Lower leg skin (tissue), 3 donors: ENCODE measurements around the gene TGFBI.

Experiments used
- POLR2A ChIP-seq, 2 donors: fragments of 450-650 bp; IDR thresholded peaks; one replicate each; pipeline ENCODE4 v1.6.1; 2016 to 2017; ENCODE audit warnings: antibody characterized with exemption in 2 of 2, mild to moderate bottlenecking in 1 of 2, moderate library complexity in 1 of 2
- TF ChIP-seq, protein P1 (sequence below), 3 donors: fragments of 450-650 bp; IDR thresholded peaks; one replicate each; pipeline ENCODE4 v1.5.1; 2016; ENCODE audit warnings: antibody characterized with exemption in 3 of 3, mild to moderate bottlenecking in 3 of 3, moderate library complexity in 2 of 3

DNA sequence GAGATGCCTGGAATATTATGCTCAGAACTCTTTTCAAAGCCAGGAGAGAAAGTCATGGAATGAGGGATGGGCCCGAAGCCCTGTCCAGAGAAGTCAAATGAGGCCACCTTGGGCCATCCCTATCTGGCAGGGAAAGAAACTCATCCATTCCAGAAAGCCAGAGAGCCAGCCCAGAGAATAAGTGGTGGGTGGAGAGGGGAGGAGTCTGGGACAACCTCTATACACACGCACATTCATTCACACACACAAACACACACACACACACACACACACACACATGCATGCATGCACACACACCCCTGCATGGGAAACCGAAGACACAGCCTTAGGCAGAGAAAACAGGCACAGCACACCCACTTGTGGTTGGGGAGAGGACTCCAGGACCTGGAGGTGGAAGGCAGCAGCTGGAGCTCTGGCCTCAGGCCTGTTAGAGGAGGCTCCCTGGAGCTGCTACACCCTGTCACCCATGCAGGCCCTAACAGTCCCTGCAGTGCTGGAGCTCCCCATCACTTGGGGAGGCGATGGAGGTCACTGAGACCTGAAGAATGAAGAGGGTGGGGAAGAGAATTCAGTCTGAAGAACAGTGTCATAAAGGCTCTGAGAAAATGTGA lies 38.0 kb downstream of the TGFBI start:
- TF ChIP-seq, protein P1, sequence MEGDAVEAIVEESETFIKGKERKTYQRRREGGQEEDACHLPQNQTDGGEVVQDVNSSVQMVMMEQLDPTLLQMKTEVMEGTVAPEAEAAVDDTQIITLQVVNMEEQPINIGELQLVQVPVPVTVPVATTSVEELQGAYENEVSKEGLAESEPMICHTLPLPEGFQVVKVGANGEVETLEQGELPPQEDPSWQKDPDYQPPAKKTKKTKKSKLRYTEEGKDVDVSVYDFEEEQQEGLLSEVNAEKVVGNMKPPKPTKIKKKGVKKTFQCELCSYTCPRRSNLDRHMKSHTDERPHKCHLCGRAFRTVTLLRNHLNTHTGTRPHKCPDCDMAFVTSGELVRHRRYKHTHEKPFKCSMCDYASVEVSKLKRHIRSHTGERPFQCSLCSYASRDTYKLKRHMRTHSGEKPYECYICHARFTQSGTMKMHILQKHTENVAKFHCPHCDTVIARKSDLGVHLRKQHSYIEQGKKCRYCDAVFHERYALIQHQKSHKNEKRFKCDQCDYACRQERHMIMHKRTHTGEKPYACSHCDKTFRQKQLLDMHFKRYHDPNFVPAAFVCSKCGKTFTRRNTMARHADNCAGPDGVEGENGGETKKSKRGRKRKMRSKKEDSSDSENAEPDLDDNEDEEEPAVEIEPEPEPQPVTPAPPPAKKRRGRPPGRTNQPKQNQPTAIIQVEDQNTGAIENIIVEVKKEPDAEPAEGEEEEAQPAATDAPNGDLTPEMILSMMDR (IDR thresholded peaks at IDR 0.05), result no peak
- no peak for TF ChIP-seq POLR2A (IDR thresholded peaks at IDR 0.05)
